ENCODE results near the gene FRAS1. TPM values are rescaled to one million over a fixed set of nuclear protein-coding genes. Genes with fewer than 3 reads are reported as not detected.

FRAS1 gene
- total and polyA plus RNA-seq, 2 donors (not counting 1 experiment from before 2014, with no cell fraction given): 0.03 to 0.12 TPM

DNA sequence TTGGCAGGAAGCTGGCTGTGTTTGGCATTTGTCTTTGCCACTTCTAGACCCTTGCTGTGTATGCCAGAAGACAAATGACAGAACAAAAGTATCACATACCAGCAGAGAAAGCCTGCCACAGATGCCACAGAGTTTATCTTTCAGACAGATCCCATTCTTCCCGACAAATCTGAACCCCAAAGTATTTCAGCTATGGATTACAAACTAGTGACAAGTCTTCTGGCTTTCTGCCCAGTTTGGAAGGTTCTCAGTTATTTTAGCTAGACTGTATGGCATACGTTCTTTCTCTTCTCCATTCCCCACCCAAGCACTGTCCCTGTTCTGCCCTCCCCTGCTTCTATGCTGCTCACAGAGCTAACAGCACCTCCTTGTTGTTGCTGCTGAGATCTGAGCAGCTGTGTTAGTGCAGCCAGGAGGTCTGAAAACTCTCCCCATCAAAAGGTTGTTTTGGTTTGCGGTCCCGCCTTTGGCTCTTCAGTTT is 236.7 kb downstream of the FRAS1 start:
- H3K27ac Mint-ChIP-seq: no peak overlapping the region
- H3K4me1 Mint-ChIP-seq: peaks cover 8% of the 10 kb centered on the region
- no peak for TF ChIP-seq EZH2 (IDR thresholded peaks at IDR 0.05; ENCODE audit: borderline replicate concordance, insufficient read depth, low read depth, low read length, poor library complexity, severe bottlenecking)
- TF ChIP-seq, protein P1, sequence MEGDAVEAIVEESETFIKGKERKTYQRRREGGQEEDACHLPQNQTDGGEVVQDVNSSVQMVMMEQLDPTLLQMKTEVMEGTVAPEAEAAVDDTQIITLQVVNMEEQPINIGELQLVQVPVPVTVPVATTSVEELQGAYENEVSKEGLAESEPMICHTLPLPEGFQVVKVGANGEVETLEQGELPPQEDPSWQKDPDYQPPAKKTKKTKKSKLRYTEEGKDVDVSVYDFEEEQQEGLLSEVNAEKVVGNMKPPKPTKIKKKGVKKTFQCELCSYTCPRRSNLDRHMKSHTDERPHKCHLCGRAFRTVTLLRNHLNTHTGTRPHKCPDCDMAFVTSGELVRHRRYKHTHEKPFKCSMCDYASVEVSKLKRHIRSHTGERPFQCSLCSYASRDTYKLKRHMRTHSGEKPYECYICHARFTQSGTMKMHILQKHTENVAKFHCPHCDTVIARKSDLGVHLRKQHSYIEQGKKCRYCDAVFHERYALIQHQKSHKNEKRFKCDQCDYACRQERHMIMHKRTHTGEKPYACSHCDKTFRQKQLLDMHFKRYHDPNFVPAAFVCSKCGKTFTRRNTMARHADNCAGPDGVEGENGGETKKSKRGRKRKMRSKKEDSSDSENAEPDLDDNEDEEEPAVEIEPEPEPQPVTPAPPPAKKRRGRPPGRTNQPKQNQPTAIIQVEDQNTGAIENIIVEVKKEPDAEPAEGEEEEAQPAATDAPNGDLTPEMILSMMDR (IDR thresholded peaks at IDR 0.05): no peak
- Histone ChIP-seq H3K27me3 (replicated peaks in 1 of 4; ENCODE audit: control extremely low read depth in 1 of 4, control insufficient read depth in 3 of 4, insufficient read depth in 4 of 4, low read length in 3 of 4) (no peaks in the 10 kb centered on the region), H3K4me2 (replicated peaks; ENCODE audit: low read depth, low read length, poor library complexity, severe bottlenecking) (no peak overlapping the region), H3K4me1 (ENCODE audit: control insufficient read depth in 2 of 2, insufficient read depth in 2 of 2, low read length in 2 of 2) (peaks cover 4% of the 10 kb centered on the region in 2 donors), H3K9me3 (ENCODE audit: control extremely low read depth in 1 of 3, control insufficient read depth in 2 of 3, insufficient read depth in 1 of 3, low read length in 2 of 3) (no peaks in the 10 kb centered on the region), H3K36me3 (replicated peaks in 1 of 2; ENCODE audit: control extremely low read depth in 1 of 2, control insufficient read depth in 1 of 2, extremely low read depth in 1 of 2, insufficient read depth in 2 of 2, low read length in 1 of 2) (no peaks in the 10 kb centered on the region), H3K27ac (ENCODE audit: low read length in 2 of 2) (no peak overlapping the region), H4K20me1 (ENCODE audit: control insufficient read depth, insufficient read depth, low read length, poor library complexity, severe bottlenecking) (no peaks in the 10 kb centered on the region), H3K9ac (ENCODE audit: low read length) (no peak overlapping the region), H3K79me2 (ENCODE audit: control insufficient read depth, insufficient read depth, low read length) (no peaks in the 10 kb centered on the region), H3K4me3 (ENCODE audit: control extremely low read depth in 1 of 5, extremely low read depth in 1 of 5, insufficient read depth in 1 of 5, low read depth in 2 of 5, low read length in 4 of 5) (no peak overlapping the region), H2AFZ (ENCODE audit: insufficient read depth, low read depth, low read length, poor library complexity, severe bottlenecking) (no peak overlapping the region)
- WGBS (ENCODE audit: insufficient coverage): 86% methylated on average over 1 of the region's 4 CpGs
- no peak overlapping the region for H3K4me3 Mint-ChIP-seq
- H3K27me3 Mint-ChIP-seq: no peaks in the 10 kb centered on the region
- intact Hi-C loops (cut with micrococcal nuclease): no loop called here
- H3K9me3 Mint-ChIP-seq (ENCODE audit: insufficient read depth): no peaks in the 10 kb centered on the region
- ATAC-seq (ENCODE audit: low read depth) (no peak), DNase-seq (no peak)
- ChIA-PET POLR2A (no interaction called here), CTCF (no interaction called here)

DNA sequence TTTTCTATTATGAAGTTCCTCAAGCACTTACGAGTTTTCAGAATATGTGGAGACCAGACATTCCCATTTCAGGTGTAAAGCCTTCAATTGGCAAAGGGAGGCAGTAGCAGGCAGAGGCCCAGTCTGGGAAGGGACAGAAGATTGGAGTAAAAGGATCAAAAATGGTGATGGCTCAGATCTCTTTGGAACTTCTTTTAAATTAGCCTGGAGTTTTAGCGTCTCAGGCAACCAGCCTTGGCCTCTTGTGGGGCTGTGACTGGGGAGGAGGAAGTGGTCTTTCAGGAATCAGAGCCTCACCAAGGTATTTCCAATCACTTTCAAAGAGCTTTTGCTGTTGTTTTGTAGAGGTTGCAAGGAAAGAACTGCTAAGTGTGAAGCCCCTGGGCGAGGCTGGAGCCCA is 239.1 kb downstream of the FRAS1 start:
- no peak for DNase-seq
- no peak for TF ChIP-seq EZH2 (IDR thresholded peaks at IDR 0.05; ENCODE audit: borderline replicate concordance, insufficient read depth, low read depth, low read length, poor library complexity, severe bottlenecking)
- TF ChIP-seq, protein P1 (IDR thresholded peaks at IDR 0.05): no peak
- H2AFZ ChIP-seq (ENCODE audit: insufficient read depth, low read depth, low read length, poor library complexity, severe bottlenecking): no peak overlapping the region
- H3K4me1 ChIP-seq (ENCODE audit: control insufficient read depth in 2 of 2, insufficient read depth in 2 of 2, low read length in 2 of 2): peaks cover 4% of the 10 kb centered on the region in 2 donors
- H3K9me3 ChIP-seq (ENCODE audit: control extremely low read depth in 1 of 3, control insufficient read depth in 2 of 3, insufficient read depth in 1 of 3, low read length in 2 of 3): no peaks in the 10 kb centered on the region
- no peaks in the 10 kb centered on the region for H3K79me2 ChIP-seq (ENCODE audit: control insufficient read depth, insufficient read depth, low read length)
- intact Hi-C loops (cut with micrococcal nuclease): no loop called here
- no peaks in the 10 kb centered on the region for H3K9me3 Mint-ChIP-seq (ENCODE audit: insufficient read depth)
- H3K27me3 ChIP-seq (replicated peaks in 1 of 4; ENCODE audit: control extremely low read depth in 1 of 4, control insufficient read depth in 3 of 4, insufficient read depth in 4 of 4, low read length in 3 of 4): no peaks in the 10 kb centered on the region
- ATAC-seq (ENCODE audit: low read depth): no peak
- H3K27ac ChIP-seq (ENCODE audit: low read length in 2 of 2): no peak overlapping the region
- WGBS (ENCODE audit: insufficient coverage): 86% methylated on average over 1 of the region's 3 CpGs
- no peaks in the 10 kb centered on the region for H4K20me1 ChIP-seq (ENCODE audit: control insufficient read depth, insufficient read depth, low read length, poor library complexity, severe bottlenecking)
- H3K4me3 Mint-ChIP-seq: no peak overlapping the region
- ChIA-PET POLR2A (no interaction called here), CTCF (no interaction called here)
- H3K27ac Mint-ChIP-seq: no peak overlapping the region
- H3K36me3 ChIP-seq (replicated peaks in 1 of 2; ENCODE audit: control extremely low read depth in 1 of 2, control insufficient read depth in 1 of 2, extremely low read depth in 1 of 2, insufficient read depth in 2 of 2, low read length in 1 of 2): no peaks in the 10 kb centered on the region
- H3K4me1 Mint-ChIP-seq: peaks cover 8% of the 10 kb centered on the region
- no peak overlapping the region for H3K4me3 ChIP-seq (ENCODE audit: control extremely low read depth in 1 of 5, extremely low read depth in 1 of 5, insufficient read depth in 1 of 5, low read depth in 2 of 5, low read length in 4 of 5)
- H3K9ac ChIP-seq (ENCODE audit: low read length): no peak overlapping the region
- no peaks in the 10 kb centered on the region for H3K27me3 Mint-ChIP-seq
- no peak overlapping the region for H3K4me2 ChIP-seq (replicated peaks; ENCODE audit: low read depth, low read length, poor library complexity, severe bottlenecking)
